C4-2B (cell line): Measurements from ENCODE around the gene DEDD.
"Not testable (repeated sequence)": the region's sequence is repeated elsewhere in the genome, so short reads cannot be mapped to it uniquely, and the experiment has no call there.

ENCODE experiments used
- H3K27ac ChIP-seq: fragments of 450-650 bp; 2 replicates; pipeline ENCODE4 v1.5.1; 2017
- ZFX ChIP-seq: fragments of 450-650 bp; IDR thresholded peaks from 2 replicates; pipeline ENCODE4 v1.6.1; 2017
- TF ChIP-seq, protein P1 (sequence below): fragments of 450-650 bp; conservative IDR thresholded peaks from 2 replicates; pipeline ENCODE4 v1.5.1; 2017; ENCODE audit warnings: mild to moderate bottlenecking

The DEDD gene

DNA sequence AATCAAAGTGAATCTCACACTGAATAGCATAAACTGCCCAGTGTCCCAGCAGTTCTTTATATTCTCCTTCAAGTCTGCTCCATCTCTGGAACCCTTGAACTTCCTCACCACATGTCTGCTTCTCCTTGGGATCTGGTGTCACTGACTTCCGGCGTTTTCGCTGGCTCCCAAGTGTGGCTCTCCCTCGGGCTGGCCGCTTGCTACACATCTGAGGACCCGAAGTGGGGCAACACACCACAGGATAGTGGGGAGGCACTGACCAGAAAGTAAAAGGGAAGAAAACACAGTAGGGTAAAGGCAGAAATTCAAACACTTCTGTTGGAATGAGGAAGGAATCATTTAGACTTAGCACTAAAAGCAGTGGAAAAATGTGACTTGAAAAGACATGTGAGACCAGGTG lies 9.5 kb downstream of the DEDD start:
- no peak for TF ChIP-seq ZFX
- TF ChIP-seq, protein P1, sequence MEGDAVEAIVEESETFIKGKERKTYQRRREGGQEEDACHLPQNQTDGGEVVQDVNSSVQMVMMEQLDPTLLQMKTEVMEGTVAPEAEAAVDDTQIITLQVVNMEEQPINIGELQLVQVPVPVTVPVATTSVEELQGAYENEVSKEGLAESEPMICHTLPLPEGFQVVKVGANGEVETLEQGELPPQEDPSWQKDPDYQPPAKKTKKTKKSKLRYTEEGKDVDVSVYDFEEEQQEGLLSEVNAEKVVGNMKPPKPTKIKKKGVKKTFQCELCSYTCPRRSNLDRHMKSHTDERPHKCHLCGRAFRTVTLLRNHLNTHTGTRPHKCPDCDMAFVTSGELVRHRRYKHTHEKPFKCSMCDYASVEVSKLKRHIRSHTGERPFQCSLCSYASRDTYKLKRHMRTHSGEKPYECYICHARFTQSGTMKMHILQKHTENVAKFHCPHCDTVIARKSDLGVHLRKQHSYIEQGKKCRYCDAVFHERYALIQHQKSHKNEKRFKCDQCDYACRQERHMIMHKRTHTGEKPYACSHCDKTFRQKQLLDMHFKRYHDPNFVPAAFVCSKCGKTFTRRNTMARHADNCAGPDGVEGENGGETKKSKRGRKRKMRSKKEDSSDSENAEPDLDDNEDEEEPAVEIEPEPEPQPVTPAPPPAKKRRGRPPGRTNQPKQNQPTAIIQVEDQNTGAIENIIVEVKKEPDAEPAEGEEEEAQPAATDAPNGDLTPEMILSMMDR = no peak
- H3K27ac ChIP-seq = no peak overlapping the region

DNA sequence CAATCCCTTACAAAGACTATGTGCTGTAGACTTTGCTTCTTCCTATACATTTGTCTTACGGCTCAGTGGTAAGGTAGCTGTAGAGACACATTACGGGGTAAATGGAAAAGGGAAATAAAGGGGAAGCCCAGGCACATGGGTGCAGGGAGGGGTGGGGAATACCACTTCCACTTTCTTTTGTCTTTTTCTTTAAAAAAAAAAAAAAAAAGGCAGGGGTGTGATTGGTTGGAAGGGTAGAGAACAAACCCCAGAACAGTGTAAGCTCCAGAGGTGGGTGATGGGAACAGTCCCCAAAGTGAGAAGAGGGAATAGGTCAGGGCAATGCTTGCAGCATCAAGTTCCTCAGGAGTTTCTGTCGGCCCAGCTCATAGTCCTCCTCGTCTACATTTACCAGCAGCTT lies 10.6 kb downstream of the DEDD start:
- no peak overlapping the region for H3K27ac ChIP-seq
- TF ChIP-seq ZFX = no peak
- TF ChIP-seq, protein P1 = no peak

DNA sequence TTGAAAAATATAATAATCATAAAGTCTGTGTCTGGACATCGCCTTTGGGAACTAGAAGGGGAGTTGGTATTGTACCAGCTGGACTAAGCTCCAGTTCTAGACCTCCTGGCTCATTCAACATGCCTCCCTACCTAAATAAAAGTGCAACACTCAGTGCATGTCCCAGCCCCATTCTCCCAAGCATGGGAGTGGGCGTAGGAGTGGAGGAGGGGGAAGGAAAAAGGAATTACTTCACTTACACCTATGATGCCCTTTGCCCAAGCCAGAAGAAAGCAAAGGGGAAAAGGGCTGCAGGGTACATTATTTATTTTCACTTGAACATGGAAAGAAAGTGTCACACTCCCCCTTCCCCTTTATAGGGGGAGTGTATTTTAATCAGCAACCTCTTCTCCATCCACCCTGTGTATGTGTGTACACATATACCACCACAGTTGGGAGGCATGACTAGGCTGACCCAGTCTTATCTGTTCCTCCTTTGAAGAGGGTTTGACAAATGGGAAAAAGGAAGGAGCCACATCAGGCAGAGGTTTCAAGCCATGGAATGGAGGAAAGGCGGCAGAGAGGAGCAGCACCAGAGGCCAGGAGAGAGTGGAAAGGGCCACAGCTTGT lies 11.3 kb downstream of the DEDD start:
- TF ChIP-seq, protein P1 = no peak
- no peak for TF ChIP-seq ZFX

DNA sequence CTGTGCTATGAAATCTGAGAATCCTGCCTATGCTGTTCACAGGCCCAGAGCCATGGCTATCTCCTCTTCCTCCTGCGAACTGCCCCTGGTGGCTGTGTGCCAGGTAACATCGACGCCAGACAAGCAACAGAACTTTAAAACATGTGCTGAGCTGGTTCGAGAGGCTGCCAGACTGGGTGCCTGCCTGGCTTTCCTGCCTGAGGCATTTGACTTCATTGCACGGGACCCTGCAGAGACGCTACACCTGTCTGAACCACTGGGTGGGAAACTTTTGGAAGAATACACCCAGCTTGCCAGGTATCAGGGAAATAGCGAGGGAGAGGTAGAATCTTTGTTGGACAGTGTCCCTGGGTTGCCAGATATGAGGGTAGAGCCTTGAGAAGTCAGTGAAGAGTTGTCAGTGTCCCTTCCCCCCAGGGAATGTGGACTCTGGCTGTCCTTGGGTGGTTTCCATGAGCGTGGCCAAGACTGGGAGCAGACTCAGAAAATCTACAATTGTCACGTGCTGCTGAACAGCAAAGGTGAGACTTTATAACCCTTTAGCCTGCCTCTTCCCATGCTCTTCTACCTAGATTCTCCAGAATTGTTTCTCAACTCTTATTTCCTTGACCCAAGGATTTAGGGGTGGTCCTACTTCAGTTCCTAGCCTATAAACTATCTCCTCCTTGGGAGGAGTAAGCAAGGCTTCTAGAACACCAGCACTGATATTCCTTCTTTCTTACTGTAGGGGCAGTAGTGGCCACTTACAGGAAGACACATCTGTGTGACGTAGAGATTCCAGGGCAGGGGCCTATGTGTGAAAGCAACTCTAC lies 13.2 kb downstream of the DEDD start:
- TF ChIP-seq, protein P1 = peak; percentile 64
- TF ChIP-seq ZFX = no peak
- peak overlapping the region; percentile 92 for H3K27ac ChIP-seq

More for the DNA sequence above, 11.3 kb downstream of the DEDD start:
- no peak overlapping the region for H3K27ac ChIP-seq

DNA sequence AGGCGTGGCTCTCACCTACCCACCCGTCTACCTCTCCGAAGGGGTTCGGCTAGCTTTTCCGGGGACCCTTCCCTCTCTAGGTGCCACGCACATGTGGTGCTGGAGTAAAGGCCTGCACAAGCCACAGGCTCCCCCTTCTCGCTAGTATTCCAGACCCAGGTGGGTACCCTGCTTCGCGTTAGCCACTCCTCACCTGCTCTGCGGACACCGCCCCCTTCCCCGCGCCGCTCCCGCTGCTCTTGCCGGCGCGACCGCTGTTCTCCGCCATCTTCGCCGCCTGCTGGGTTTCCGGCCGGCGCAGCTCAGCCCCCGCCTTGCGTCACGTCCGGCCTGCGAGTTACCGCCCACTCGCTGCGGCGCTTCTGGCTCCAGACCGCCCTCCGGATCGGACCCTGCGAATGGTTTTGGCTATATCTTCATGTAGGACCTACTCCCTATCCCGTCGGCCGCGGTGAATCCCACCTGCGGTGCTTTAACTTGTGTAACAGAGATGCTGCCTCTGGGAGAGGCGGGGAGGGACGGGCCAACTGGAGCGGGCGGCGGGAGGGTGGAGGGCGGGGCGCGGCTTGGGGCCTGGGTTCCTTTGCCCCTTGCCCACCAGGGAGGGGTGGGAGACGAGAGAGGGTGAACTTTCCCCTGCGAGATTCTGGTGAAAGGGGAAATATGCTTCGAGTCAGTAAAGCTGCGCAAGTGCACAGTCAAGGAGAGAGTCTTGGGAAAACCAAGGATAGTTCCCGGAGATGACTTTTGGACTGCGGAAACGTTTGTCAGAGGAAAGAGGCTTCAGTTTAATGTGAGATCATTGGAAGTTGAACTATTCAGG lies 14.5 kb downstream of the DEDD start, which contains the start of the genes NIT1 and PFDN2:
Gene NIT1 (plus strand): TSS at position 347 of the 823 bp plus-strand sequence. CDS start 72 bp downstream, at position 419.
Gene PFDN2 (minus strand): TSS at position 279 of the 823 bp plus-strand sequence. CDS start 11 bp downstream, at position 268.
- no peak for TF ChIP-seq ZFX
- TF ChIP-seq, protein P1 = no peak

DNA sequence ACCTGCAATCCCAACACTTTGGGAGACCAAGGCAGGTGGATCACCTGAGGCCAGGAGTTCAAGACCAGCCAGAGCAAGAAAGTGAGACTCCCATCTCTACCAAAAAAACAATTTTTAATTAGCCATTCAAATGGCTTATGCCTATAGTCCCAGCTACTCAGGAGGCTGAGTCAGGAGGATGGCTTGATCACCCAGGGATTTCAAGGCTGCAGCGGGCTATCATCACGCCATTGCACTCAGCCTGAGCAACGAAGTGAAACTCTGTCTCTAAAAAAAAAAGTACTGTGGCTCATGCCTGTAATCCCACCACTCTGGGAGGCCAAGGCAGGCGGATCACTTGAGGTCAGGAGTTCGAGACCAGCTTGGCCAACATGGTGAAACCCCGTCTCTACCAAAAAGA lies 16.5 kb downstream of the DEDD start:
- not testable (repeated sequence) for H3K27ac ChIP-seq

More for the DNA sequence above, 14.5 kb downstream of the DEDD start, which contains the start of the genes NIT1 and PFDN2:
- peak within 1 kb of the TSS; percentile 92 for H3K27ac ChIP-seq

DNA sequence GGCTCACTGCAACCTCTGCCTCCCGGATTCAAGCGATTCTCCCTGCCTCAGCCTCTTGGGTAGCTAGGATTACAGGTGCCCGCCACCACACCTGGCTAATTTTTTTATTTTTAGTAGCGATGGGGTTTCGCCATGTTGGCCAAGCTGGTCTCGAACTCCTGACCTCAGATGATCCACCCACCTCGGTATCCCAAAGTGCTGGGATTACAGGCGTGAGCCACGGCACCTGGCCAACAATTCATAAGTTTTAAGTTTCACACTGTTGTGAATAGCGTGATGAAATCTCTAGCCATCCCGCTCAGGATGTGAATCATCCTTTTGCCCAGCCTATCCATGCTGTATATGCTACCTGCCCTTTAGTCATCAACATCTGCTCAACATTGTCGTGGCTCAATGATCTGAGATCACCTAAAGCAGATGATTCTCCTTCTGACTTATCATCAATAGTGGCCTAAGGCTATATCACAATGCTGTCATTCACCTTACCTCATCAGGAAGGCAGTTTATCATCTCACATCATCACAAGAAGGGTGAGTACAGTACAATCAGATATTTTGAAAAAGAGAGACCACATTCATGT lies 17.2 kb downstream of the DEDD start:
- TF ChIP-seq ZFX = no peak
- TF ChIP-seq, protein P1 = no peak

More for the DNA sequence above, 17.2 kb downstream of the DEDD start:
- no peak overlapping the region for H3K27ac ChIP-seq
